ENCODE measurements around the gene FOXC1. TPM values are rescaled to one million over a fixed set of nuclear protein-coding genes. Genes with fewer than 3 reads are reported as not detected.
A peak's percentile ranks its signal among the peaks of the same experiment; 100 is the strongest.

The FOXC1 gene
- total RNA-seq, 2 donors from 2014 or later, result 7.1 to 10.1 TPM

DNA sequence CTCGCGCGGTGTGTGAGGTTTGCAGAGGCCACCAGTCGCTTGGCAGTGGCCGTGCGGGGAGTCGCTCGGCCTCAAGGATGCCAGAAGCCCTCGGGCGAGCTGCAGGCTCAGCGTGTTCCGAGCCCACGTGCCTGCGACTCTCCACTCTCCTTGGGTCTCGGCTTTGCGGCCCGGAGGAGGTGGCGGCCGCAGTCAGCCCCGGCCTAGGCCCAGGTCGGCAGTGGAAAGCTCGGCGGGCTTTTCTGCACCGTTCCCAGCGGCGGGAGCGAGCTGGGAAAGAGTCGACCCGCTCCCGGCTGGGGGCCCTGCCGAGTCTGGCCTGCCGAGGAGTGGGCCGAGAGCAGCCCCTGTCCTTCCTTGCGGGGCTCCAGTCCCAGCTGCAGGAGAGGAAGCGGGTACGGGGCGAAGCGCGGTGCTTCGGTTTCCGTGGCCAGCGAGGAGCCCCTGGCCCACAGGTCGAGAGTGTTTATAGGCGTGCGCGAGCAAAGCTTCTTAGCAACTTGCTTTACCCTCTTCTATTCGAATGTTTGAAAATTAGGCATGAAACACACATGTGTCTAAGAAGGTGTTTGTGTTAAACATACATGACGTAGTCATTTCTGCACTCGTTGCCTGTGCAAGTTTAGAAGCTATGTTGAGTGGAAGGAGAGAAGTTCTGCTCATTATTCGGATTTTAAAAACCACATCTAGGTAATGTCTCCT lies 5.6 kb downstream of the FOXC1 start:
- peak overlapping the region; percentile 73 for H3K4me3 Mint-ChIP-seq
- H3K9ac ChIP-seq (ENCODE audit: extremely low read depth, low read length, poor library complexity, severe bottlenecking), result peak overlapping the region; percentile 41
- peak; percentile 87 for DNase-seq

DNA sequence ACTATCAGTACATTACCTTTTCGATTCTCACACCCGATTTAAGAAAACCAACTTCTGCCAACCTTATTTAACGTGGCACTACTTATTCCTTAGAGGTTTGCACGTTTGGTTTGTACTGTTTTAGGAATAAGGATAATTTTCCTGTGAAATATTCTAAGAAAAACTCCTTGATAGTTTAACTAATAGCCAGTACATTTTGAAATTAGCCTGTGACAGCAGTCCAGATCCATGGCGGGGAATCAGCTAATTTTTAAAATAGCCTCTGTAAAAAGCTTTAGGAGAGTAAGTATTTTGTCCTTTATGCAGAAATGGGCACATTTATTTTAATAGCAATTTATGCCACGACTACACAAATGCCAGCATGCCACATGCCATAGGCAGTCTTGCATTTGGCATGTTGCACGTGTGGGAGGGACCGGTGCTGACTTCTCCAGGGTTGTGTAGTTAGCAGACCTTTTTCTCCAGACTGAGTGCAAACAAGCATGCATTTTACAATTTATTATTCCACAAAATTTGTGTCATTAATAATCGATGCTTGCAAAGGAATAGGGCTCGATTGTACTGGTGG lies 6.2 kb downstream of the FOXC1 start:
- no peaks in the 10 kb centered on the region for H3K36me3 ChIP-seq (ENCODE audit: control insufficient read depth, insufficient read depth, low read length)
- no peaks in the 10 kb centered on the region for H3K36me3 Mint-ChIP-seq (ENCODE audit: low read depth)
- no peak for DNase-seq
- H3K4me3 ChIP-seq (ENCODE audit: low read length), result peak overlapping the region; percentile 80
- H3K4me1 ChIP-seq (ENCODE audit: control insufficient read depth, insufficient read depth, low read length), result no peaks in the 10 kb centered on the region
- H3K9me3 Mint-ChIP-seq, result no peaks in the 10 kb centered on the region
- H3K27ac Mint-ChIP-seq, result no peak overlapping the region
- peak overlapping the region; percentile 73 for H3K4me3 Mint-ChIP-seq
- H3K4me1 Mint-ChIP-seq, result peaks cover 15% of the 10 kb centered on the region
- TF ChIP-seq, protein P1, sequence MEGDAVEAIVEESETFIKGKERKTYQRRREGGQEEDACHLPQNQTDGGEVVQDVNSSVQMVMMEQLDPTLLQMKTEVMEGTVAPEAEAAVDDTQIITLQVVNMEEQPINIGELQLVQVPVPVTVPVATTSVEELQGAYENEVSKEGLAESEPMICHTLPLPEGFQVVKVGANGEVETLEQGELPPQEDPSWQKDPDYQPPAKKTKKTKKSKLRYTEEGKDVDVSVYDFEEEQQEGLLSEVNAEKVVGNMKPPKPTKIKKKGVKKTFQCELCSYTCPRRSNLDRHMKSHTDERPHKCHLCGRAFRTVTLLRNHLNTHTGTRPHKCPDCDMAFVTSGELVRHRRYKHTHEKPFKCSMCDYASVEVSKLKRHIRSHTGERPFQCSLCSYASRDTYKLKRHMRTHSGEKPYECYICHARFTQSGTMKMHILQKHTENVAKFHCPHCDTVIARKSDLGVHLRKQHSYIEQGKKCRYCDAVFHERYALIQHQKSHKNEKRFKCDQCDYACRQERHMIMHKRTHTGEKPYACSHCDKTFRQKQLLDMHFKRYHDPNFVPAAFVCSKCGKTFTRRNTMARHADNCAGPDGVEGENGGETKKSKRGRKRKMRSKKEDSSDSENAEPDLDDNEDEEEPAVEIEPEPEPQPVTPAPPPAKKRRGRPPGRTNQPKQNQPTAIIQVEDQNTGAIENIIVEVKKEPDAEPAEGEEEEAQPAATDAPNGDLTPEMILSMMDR (conservative IDR thresholded peaks at IDR 0.05), result no peak
- H3K9ac ChIP-seq (ENCODE audit: extremely low read depth, low read length, poor library complexity, severe bottlenecking), result no peak overlapping the region
- no peak overlapping the region for H3K27ac ChIP-seq (ENCODE audit: low read depth, low read length)
- no peaks in the 10 kb centered on the region for H3K9me3 ChIP-seq (ENCODE audit: control insufficient read depth, low read length)
- H3K27me3 Mint-ChIP-seq (ENCODE audit: insufficient read depth), result peaks cover 81% of the 10 kb centered on the region
- peaks cover 89% of the 10 kb centered on the region for H3K27me3 ChIP-seq (ENCODE audit: control insufficient read depth, insufficient read depth, low read length, poor library complexity, severe bottlenecking)
- WGBS, 2 experiments (ENCODE audit: insufficient coverage in 1 of 2, insufficient read length in 1 of 2), result 60 to 63% methylated on average over 6 to 10 of the region's 10 CpGs

More for the DNA sequence above, 5.6 kb downstream of the FOXC1 start:
- peaks cover 15% of the 10 kb centered on the region for H3K4me1 Mint-ChIP-seq
- Histone ChIP-seq H3K4me1 (ENCODE audit: control insufficient read depth, insufficient read depth, low read length) (no peaks in the 10 kb centered on the region), H3K27me3 (ENCODE audit: control insufficient read depth, insufficient read depth, low read length, poor library complexity, severe bottlenecking) (peaks cover 83% of the 10 kb centered on the region), H3K9me3 (ENCODE audit: control insufficient read depth, low read length) (no peaks in the 10 kb centered on the region), H3K36me3 (ENCODE audit: control insufficient read depth, insufficient read depth, low read length) (no peaks in the 10 kb centered on the region), H3K27ac (ENCODE audit: low read depth, low read length) (no peak overlapping the region), H3K4me3 (ENCODE audit: low read length) (peak overlapping the region; percentile 80)
- no peaks in the 10 kb centered on the region for H3K9me3 Mint-ChIP-seq
- TF ChIP-seq, protein P1 (conservative IDR thresholded peaks at IDR 0.05), result no peak
- WGBS, 2 experiments (ENCODE audit: insufficient coverage in 1 of 2, insufficient read length in 1 of 2), result 8 to 13% methylated on average over 35 to 50 of the region's 50 CpGs
- no peaks in the 10 kb centered on the region for H3K36me3 Mint-ChIP-seq (ENCODE audit: low read depth)
- peaks cover 79% of the 10 kb centered on the region for H3K27me3 Mint-ChIP-seq (ENCODE audit: insufficient read depth)
- no peak overlapping the region for H3K27ac Mint-ChIP-seq

DNA sequence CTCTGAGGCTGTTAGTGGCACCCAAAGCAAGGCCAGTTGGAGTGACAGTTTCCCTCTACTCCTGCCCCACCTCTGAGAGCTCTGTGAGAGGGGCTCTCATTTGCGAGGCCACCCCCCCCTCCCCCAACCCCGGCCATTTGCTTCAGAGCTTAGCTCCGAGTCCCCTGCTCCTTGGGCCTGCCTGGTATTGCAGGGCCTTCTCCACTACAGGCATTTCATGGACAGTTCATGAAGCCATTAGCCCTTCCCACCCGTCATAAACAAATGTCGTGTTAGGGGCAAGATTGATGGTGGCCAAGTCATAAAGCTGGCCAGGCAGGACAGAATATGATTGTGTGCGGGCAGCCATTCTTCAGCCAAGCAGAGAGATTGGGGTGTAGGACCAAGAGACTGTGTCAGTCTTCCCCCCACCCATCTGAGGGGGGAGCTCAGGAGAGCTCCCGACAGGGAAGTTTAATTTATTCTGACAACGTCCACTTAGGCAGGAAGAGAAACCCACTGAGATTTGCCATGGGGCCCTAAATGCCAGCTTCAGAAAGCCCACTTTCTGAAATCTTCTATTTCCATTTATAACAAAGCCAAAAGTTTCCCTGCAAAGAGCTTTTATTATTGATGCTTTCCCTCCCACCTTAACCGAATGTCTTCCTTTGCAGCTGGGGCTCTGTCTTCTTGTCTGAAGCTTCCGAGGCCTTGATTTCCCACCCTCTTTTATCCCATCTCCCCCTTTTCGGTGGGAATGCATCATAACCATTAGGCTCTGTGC lies 7.2 kb downstream of the FOXC1 start:
- no peak overlapping the region for H3K4me3 Mint-ChIP-seq
- peak; percentile 64 for DNase-seq
- H3K9ac ChIP-seq (ENCODE audit: extremely low read depth, low read length, poor library complexity, severe bottlenecking), result no peak overlapping the region
- peaks cover 88% of the 10 kb centered on the region for H3K27me3 Mint-ChIP-seq (ENCODE audit: insufficient read depth)
- H3K27me3 ChIP-seq (ENCODE audit: control insufficient read depth, insufficient read depth, low read length, poor library complexity, severe bottlenecking), result peaks cover 97% of the 10 kb centered on the region
- H3K27ac ChIP-seq (ENCODE audit: low read depth, low read length), result no peak overlapping the region
- TF ChIP-seq, protein P1 (conservative IDR thresholded peaks at IDR 0.05), result no peak
- H3K4me3 ChIP-seq (ENCODE audit: low read length), result no peak overlapping the region
- H3K36me3 ChIP-seq (ENCODE audit: control insufficient read depth, insufficient read depth, low read length), result no peaks in the 10 kb centered on the region
- peaks cover 14% of the 10 kb centered on the region for H3K4me1 Mint-ChIP-seq
- no peaks in the 10 kb centered on the region for H3K9me3 ChIP-seq (ENCODE audit: control insufficient read depth, low read length)
- H3K4me1 ChIP-seq (ENCODE audit: control insufficient read depth, insufficient read depth, low read length), result no peaks in the 10 kb centered on the region
- no peaks in the 10 kb centered on the region for H3K9me3 Mint-ChIP-seq
- H3K27ac Mint-ChIP-seq, result no peak overlapping the region
- 45 to 61% methylated on average over 7 to 11 of the region's 11 CpGs for WGBS, 2 experiments (ENCODE audit: insufficient coverage in 1 of 2, insufficient read length in 1 of 2)
- H3K36me3 Mint-ChIP-seq (ENCODE audit: low read depth), result peaks cover 1% of the 10 kb centered on the region

Measured in endodermal cell (in vitro differentiated cells).